GM12878 (cell line): ENCODE results near the gene CCSER1. TPM values are rescaled to one million over a fixed set of nuclear protein-coding genes. Genes with fewer than 3 reads are reported as not detected.

Experiments
- ATAC-seq: fragments of 200-7000 bp; cut with Tn5 transposase; 3 replicates; pipeline ENCODE4 v1.9.1; 2020; ENCODE audit warnings: mild to moderate bottlenecking, moderate library complexity
- BruUV-seq: library from RNA; stranded (reverse); fragments of 400-500 nt; replicated peaks from 2 replicates; lab custom pipeline; 2021; lab: Mats Ljungman, UMichigan
- CTCF ChIA-PET: fragments of 300-600 bp; sonication (Branson Sonifier 250); formaldehyde crosslinking; extraction: SDS; loops from one replicate; lab custom pipeline; 2021; ENCODE audit warnings: inconsistent platforms; lab: Yijun Ruan, JAX
- POLR2A ChIA-PET: fragments of 350-600 bp; formaldehyde crosslinking; extraction: SDS; loops from one replicate; lab custom pipeline; 2021; ENCODE audit warnings: inconsistent platforms; lab: Charles Lee
- RAD21 ChIA-PET: fragments of 300-600 bp; sonication (Branson Sonifier 250); formaldehyde crosslinking; loops from one replicate; lab custom pipeline; 2023; ENCODE audit warnings: antibody characterized with exemption; ENCODE audit not compliant: unreplicated experiment; lab: Charles Lee
- SMC1A ChIA-PET: fragments of 300-600 bp; sonication (Branson Sonifier 250); formaldehyde crosslinking; loops from one replicate; lab custom pipeline; 2023; ENCODE audit not compliant: unreplicated experiment, uncharacterized antibody; lab: Charles Lee
- DNase-seq: peaks from one replicate; pipeline ENCODE4 v3.0.0-alpha.2; 2011; ENCODE audit warnings: low read depth, low spot score
- FAIRE-seq: peaks from 3 replicates; lab custom pipeline; 2011; peaks lifted over from hg19 to GRCh38; lab: Jason Lieb, UNC
- H2AFZ ChIP-seq: 2 replicates; pipeline ENCODE4 v1.6.0; 2011; ENCODE audit warnings: low read depth, low read length, control low read depth; ENCODE audit not compliant: control insufficient read depth
- H3K27ac ChIP-seq: 2 replicates; pipeline ENCODE4 v1.5.1; 2011; ENCODE audit warnings: control low read depth; ENCODE audit not compliant: control insufficient read depth, insufficient read depth
- H3K27me3 ChIP-seq, 2 experiments: replicated peaks in 1 of 2; 2 replicates each; pipeline versions ENCODE4 v1.6.0 to v1.6.1; 2011; ENCODE audit warnings: low read length in 1 of 2; ENCODE audit not compliant: control insufficient read depth in 2 of 2, insufficient read depth in 2 of 2
- H3K36me3 ChIP-seq, 2 experiments: 2 replicates each; pipeline ENCODE4 v1.5.1; 2011; ENCODE audit warnings: low read length in 1 of 2; ENCODE audit not compliant: control insufficient read depth in 2 of 2, insufficient read depth in 2 of 2
- H3K4me1 ChIP-seq: 2 replicates; pipeline ENCODE4 v1.6.1; 2011; ENCODE audit warnings: mild to moderate bottlenecking, low read length, moderate library complexity, mixed read lengths; ENCODE audit not compliant: control insufficient read depth, insufficient read depth
- H3K4me2 ChIP-seq: 2 replicates; pipeline ENCODE4 v1.6.0; 2011; ENCODE audit warnings: control low read depth; ENCODE audit not compliant: control insufficient read depth, insufficient read depth
- H3K4me3 ChIP-seq: fragments of 200-600 bp; sonication (generic); 2 replicates; pipeline ENCODE4 v1.5.1; 2016
- H3K79me2 ChIP-seq: 2 replicates; pipeline ENCODE4 v1.6.0; 2011; ENCODE audit warnings: low read length; ENCODE audit not compliant: control insufficient read depth, insufficient read depth
- H3K9ac ChIP-seq: 2 replicates; pipeline ENCODE4 v1.8.0; 2011; ENCODE audit warnings: low read length, control low read depth, mixed read lengths; ENCODE audit not compliant: control insufficient read depth, insufficient read depth
- H3K9me3 ChIP-seq: replicated peaks from 3 replicates; pipeline ENCODE4 v1.5.1; 2011; ENCODE audit warnings: mild to moderate bottlenecking, low read length; ENCODE audit not compliant: control insufficient read depth, insufficient read depth
- H4K20me1 ChIP-seq: 2 replicates; pipeline ENCODE4 v1.6.0; 2011; ENCODE audit not compliant: control insufficient read depth, insufficient read depth
- BMI1 ChIP-seq: fragments of 450-650 bp; IDR thresholded peaks from 2 replicates; pipeline ENCODE4 v1.6.1; 2016; ENCODE audit warnings: mild to moderate bottlenecking, moderate library complexity, borderline replicate concordance
- CBX5 ChIP-seq: sonication (generic); IDR thresholded peaks from 2 replicates; pipeline ENCODE4 v1.6.1; 2016; ENCODE audit warnings: low read depth, moderate library complexity, mild to moderate bottlenecking, inconsistent platforms
- EZH2 ChIP-seq: IDR thresholded peaks from 2 replicates; pipeline ENCODE4 v1.6.1; 2012; ENCODE audit warnings: low read depth, mild to moderate bottlenecking, control low read depth, inconsistent platforms, low read length, borderline replicate concordance; ENCODE audit not compliant: control insufficient read depth
- HDGF ChIP-seq: fragments of 450-650 bp; IDR thresholded peaks from 2 replicates; pipeline ENCODE4 v1.6.1; 2016; ENCODE audit warnings: antibody characterized with exemption
- NRF1 ChIP-seq: conservative IDR thresholded peaks from 2 replicates; pipeline ENCODE4 v1.6.1; 2011; ENCODE audit warnings: mild to moderate bottlenecking, low read depth, low read length, improper control_type of control experiment
- POLR2A ChIP-seq: IDR thresholded peaks from 2 replicates; pipeline ENCODE4 v1.6.1; 2011; ENCODE audit warnings: low read depth, mild to moderate bottlenecking, low read length
- SMAD5 ChIP-seq: IDR thresholded peaks from 2 replicates; pipeline ENCODE4 v1.6.1; 2016; ENCODE audit warnings: antibody characterized with exemption, low read depth
- YBX1 ChIP-seq: fragments of 450-650 bp; IDR thresholded peaks from 2 replicates; pipeline ENCODE4 v1.6.1; 2016; ENCODE audit warnings: antibody characterized with exemption
- ZNF217 ChIP-seq: fragments of 450-650 bp; IDR thresholded peaks from 2 replicates; pipeline ENCODE4 v1.6.1; 2017; ENCODE audit warnings: antibody characterized with exemption, mild to moderate bottlenecking
- ZNF24 ChIP-seq: fragments of 450-650 bp; IDR thresholded peaks from 2 replicates; pipeline ENCODE4 v1.6.1; 2017; ENCODE audit warnings: antibody characterized with exemption, mild to moderate bottlenecking
- ZNF592 ChIP-seq: fragments of 450-650 bp; IDR thresholded peaks from 2 replicates; pipeline ENCODE4 v1.6.1; 2017; ENCODE audit warnings: mild to moderate bottlenecking, moderate library complexity
- WGBS: methylation state at CpG from one replicate; pipeline ENCODE4 v1.1.6; 2016; ENCODE audit warnings: low lambda C conversion rate; ENCODE audit not compliant: insufficient replicate concordance, insufficient coverage; ENCODE audit errors: missing lambda C conversion rate; 5-methylcytosine and 5-hydroxymethylcytosine counted together
- in situ Hi-C: fragments of 300-500 bp; cut with MboI; formaldehyde crosslinking; loops from 9 replicates; pipeline ENCODE4 v1.14.3; 2018; ENCODE audit warnings: mixed read lengths
- intact Hi-C: fragments of 100-400 bp; cut with micrococcal nuclease; formaldehyde crosslinking; loops from one replicate; pipeline ENCODE4 v1.14.2; 2022; ENCODE audit not compliant: unreplicated experiment
- polyA plus RNA-seq, 11 experiments: library from polyadenylated mRNA; depleted of rRNA in 4 of 11; unstranded in 6 of 11; stranded (reverse) in 5 of 11; fragments of >200 nt; fragmentation: Nextera tagmentation in 4 of 11; fragmentation: Illumina TruSeq in 1 of 11; extraction: Ambion mirVana in 4 of 11; extraction: Trizol in 1 of 11; gene quantifications; 1 replicate in 1 of 11; 2 replicates in 10 of 11; pipeline versions ENCODE4 v1.2.1 to v1.2.3, GENCODE V29; 2011 to 2016; ENCODE audit warnings: inconsistent platforms in 2 of 11, missing spikeins in 2 of 11, low read depth in 1 of 11
- total RNA-seq, 4 experiments: library from RNA; depleted of rRNA in 3 of 4; stranded (reverse); fragments of >200 nt in 3 of 4; fragmentation: Illumina TruSeq in 1 of 4; extraction: Trizol in 1 of 4; gene quantifications; 2 replicates each; pipeline versions ENCODE4 v1.2.1 to v1.2.3, GENCODE V29; 2013 to 2021
- TF ChIP-seq, protein P1 (sequence below): fragments of 450-650 bp; formaldehyde crosslinking; IDR thresholded peaks from 2 replicates; pipeline ENCODE4 v1.5.0; 2022; ENCODE audit warnings: mild to moderate bottlenecking, missing genetic modification characterization
- TF ChIP-seq, protein P2 (sequence below): IDR thresholded peaks from 2 replicates; pipeline ENCODE4 v1.6.1; 2012; ENCODE audit warnings: improper control_type of control experiment, low read depth, low read length; ENCODE audit not compliant: insufficient replicate concordance

The CCSER1 gene
- total and polyA plus RNA-seq, 10 of the 15 experiments (the other 5 are each of a cell fraction or from before 2014, with no cell fraction given), result 0.22 to 2.7 (median 1.0) TPM

GRCh38 chr4:90906239-90906638 lies 779.0 kb downstream of the CCSER1 start:
- no peak for DNase-seq
- in situ Hi-C loops (no loop called here), intact Hi-C loops (no loop called here)
- ATAC-seq, result no peak
- Histone ChIP-seq H3K9ac (no peak overlapping the region), H3K27me3 (no peaks in the 10 kb centered on the region), H3K4me3 (no peak overlapping the region), H4K20me1 (no peaks in the 10 kb centered on the region), H3K9me3 (no peaks in the 10 kb centered on the region), H3K4me1 (no peaks in the 10 kb centered on the region), H3K36me3 (no peaks in the 10 kb centered on the region), H2AFZ (no peak overlapping the region), H3K27ac (no peak overlapping the region), H3K79me2 (no peaks in the 10 kb centered on the region), H3K4me2 (no peak overlapping the region)
- FAIRE-seq, result no peak
- POLR2A ChIA-PET, result no interaction called here
- RAD21 ChIA-PET, result no interaction called here
- SMC1A ChIA-PET, result no interaction called here
- CTCF ChIA-PET, result no interaction called here
- WGBS, result 30% methylated on average over 3 of the region's 3 CpGs
- no TSS peak for BruUV-seq
- no peak for TF ChIP-seq HDGF
- TF ChIP-seq ZNF217, result no peak
- no peak for TF ChIP-seq ZNF592
- TF ChIP-seq, protein P1, sequence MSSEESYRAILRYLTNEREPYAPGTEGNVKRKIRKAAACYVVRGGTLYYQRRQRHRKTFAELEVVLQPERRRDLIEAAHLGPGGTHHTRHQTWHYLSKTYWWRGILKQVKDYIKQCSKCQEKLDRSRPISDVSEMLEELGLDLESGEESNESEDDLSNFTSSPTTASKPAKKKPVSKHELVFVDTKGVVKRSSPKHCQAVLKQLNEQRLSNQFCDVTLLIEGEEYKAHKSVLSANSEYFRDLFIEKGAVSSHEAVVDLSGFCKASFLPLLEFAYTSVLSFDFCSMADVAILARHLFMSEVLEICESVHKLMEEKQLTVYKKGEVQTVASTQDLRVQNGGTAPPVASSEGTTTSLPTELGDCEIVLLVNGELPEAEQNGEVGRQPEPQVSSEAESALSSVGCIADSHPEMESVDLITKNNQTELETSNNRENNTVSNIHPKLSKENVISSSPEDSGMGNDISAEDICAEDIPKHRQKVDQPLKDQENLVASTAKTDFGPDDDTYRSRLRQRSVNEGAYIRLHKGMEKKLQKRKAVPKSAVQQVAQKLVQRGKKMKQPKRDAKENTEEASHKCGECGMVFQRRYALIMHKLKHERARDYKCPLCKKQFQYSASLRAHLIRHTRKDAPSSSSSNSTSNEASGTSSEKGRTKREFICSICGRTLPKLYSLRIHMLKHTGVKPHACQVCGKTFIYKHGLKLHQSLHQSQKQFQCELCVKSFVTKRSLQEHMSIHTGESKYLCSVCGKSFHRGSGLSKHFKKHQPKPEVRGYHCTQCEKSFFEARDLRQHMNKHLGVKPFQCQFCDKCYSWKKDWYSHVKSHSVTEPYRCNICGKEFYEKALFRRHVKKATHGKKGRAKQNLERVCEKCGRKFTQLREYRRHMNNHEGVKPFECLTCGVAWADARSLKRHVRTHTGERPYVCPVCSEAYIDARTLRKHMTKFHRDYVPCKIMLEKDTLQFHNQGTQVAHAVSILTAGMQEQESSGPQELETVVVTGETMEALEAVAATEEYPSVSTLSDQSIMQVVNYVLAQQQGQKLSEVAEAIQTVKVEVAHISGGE (CRISPR knock-in tag), result no peak
- TF ChIP-seq POLR2A, result no peak
- no peak for TF ChIP-seq NRF1
- no peak for TF ChIP-seq EZH2
- no peak for TF ChIP-seq YBX1
- TF ChIP-seq BMI1, result no peak
- no peak for TF ChIP-seq SMAD5
- TF ChIP-seq ZNF24, result no peak
- no peak for TF ChIP-seq CBX5
- TF ChIP-seq, protein P2, sequence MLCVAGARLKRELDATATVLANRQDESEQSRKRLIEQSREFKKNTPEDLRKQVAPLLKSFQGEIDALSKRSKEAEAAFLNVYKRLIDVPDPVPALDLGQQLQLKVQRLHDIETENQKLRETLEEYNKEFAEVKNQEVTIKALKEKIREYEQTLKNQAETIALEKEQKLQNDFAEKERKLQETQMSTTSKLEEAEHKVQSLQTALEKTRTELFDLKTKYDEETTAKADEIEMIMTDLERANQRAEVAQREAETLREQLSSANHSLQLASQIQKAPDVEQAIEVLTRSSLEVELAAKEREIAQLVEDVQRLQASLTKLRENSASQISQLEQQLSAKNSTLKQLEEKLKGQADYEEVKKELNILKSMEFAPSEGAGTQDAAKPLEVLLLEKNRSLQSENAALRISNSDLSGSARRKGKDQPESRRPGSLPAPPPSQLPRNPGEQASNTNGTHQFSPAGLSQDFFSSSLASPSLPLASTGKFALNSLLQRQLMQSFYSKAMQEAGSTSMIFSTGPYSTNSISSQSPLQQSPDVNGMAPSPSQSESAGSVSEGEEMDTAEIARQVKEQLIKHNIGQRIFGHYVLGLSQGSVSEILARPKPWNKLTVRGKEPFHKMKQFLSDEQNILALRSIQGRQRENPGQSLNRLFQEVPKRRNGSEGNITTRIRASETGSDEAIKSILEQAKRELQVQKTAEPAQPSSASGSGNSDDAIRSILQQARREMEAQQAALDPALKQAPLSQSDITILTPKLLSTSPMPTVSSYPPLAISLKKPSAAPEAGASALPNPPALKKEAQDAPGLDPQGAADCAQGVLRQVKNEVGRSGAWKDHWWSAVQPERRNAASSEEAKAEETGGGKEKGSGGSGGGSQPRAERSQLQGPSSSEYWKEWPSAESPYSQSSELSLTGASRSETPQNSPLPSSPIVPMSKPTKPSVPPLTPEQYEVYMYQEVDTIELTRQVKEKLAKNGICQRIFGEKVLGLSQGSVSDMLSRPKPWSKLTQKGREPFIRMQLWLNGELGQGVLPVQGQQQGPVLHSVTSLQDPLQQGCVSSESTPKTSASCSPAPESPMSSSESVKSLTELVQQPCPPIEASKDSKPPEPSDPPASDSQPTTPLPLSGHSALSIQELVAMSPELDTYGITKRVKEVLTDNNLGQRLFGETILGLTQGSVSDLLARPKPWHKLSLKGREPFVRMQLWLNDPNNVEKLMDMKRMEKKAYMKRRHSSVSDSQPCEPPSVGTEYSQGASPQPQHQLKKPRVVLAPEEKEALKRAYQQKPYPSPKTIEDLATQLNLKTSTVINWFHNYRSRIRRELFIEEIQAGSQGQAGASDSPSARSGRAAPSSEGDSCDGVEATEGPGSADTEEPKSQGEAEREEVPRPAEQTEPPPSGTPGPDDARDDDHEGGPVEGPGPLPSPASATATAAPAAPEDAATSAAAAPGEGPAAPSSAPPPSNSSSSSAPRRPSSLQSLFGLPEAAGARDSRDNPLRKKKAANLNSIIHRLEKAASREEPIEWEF, result no peak
